K562 (cell line): ENCODE measurements around the gene NDOR1. TPM values are rescaled to one million over a fixed set of nuclear protein-coding genes. Genes with fewer than 3 reads are reported as not detected.

Source experiments
- DMBX1 ChIP-seq: fragments of 250-450 bp; sonication (Bioruptor Pico); IDR thresholded peaks from 2 replicates; pipeline ENCODE4 v1.8.0; 2022; ENCODE audit warnings: inconsistent platforms, mild to moderate bottlenecking, moderate library complexity, borderline replicate concordance
- EP300 ChIP-seq: IDR thresholded peaks from 2 replicates; pipeline ENCODE4 v1.6.1; 2012; ENCODE audit warnings: low read length, improper control_type of control experiment
- ERF ChIP-seq: fragments of 450-650 bp; formaldehyde crosslinking; IDR thresholded peaks from 2 replicates; pipeline ENCODE4 v1.4.0; 2020; ENCODE audit warnings: mild to moderate bottlenecking, mixed read lengths
- FIP1L1 ChIP-seq: fragments of 200-400 bp; formaldehyde crosslinking; IDR thresholded peaks from 2 replicates; pipeline ENCODE4 v1.6.1; 2018; ENCODE audit warnings: mild to moderate bottlenecking, low read depth, low read length; ENCODE audit not compliant: poor library complexity, severe bottlenecking
- HBP1 ChIP-seq: fragments of 450-650 bp; formaldehyde crosslinking; IDR thresholded peaks from 2 replicates; pipeline ENCODE4 v1.4.0; 2022; ENCODE audit warnings: missing genetic modification characterization
- MBD2 ChIP-seq: sonication (generic); IDR thresholded peaks from 2 replicates; pipeline ENCODE4 v1.6.1; 2016; ENCODE audit warnings: low read depth, borderline replicate concordance
- PCBP1 ChIP-seq: fragments of 200-400 bp; formaldehyde crosslinking; IDR thresholded peaks from 2 replicates; pipeline ENCODE4 v1.6.1; 2018; ENCODE audit warnings: mild to moderate bottlenecking, low read depth, low read length; ENCODE audit not compliant: poor library complexity, severe bottlenecking
- PML ChIP-seq: IDR thresholded peaks from 2 replicates; pipeline ENCODE4 v1.6.1; 2012; ENCODE audit warnings: low read length, inconsistent platforms
- POU5F1 ChIP-seq: fragments of 150-350 bp; IDR thresholded peaks from 2 replicates; pipeline ENCODE4 v1.6.1; 2014; ENCODE audit warnings: borderline replicate concordance, low read length, low read depth, mild to moderate bottlenecking; ENCODE audit not compliant: partially characterized antibody
- SNIP1 ChIP-seq: fragments of 450-650 bp; IDR thresholded peaks from 2 replicates; pipeline ENCODE4 v1.7.1; 2017; ENCODE audit warnings: low read depth, mild to moderate bottlenecking
- TCF3 ChIP-seq: sonication (generic); formaldehyde crosslinking; IDR thresholded peaks from 2 replicates; pipeline ENCODE4 v1.4.0; 2020; ENCODE audit warnings: mild to moderate bottlenecking, missing genetic modification reagents
- TGIF2 ChIP-seq: sonication (generic); formaldehyde crosslinking; IDR thresholded peaks from 2 replicates; pipeline ENCODE4 v1.8.1; 2022; ENCODE audit warnings: mild to moderate bottlenecking, missing genetic modification reagents, moderate library complexity
- YBX1 ChIP-seq: fragments of 450-650 bp; IDR thresholded peaks from 2 replicates; pipeline ENCODE4 v1.7.1; 2016; ENCODE audit warnings: mild to moderate bottlenecking
- ZKSCAN1 ChIP-seq: fragments of 150-350 bp; IDR thresholded peaks from 2 replicates; pipeline ENCODE4 v1.6.1; 2016; ENCODE audit warnings: low read depth, low read length
- ZNF407 ChIP-seq: fragments of 450-650 bp; IDR thresholded peaks from 2 replicates; pipeline ENCODE4 v1.6.1; 2016; ENCODE audit warnings: low read depth
- ZNF644 ChIP-seq: fragments of 200-800 bp; sonication (Bioruptor generic); IDR thresholded peaks from 2 replicates; pipeline ENCODE4 v1.6.1; 2016; ENCODE audit warnings: low read depth, missing genetic modification characterization, missing compliant biosample characterization
- ZNF696 ChIP-seq: fragments of 250-450 bp; sonication (Bioruptor Pico); conservative IDR thresholded peaks from 2 replicates; pipeline ENCODE4 v1.4.0; 2020; ENCODE audit warnings: mild to moderate bottlenecking, moderate library complexity
- polyA plus RNA-seq, 8 experiments: library from polyadenylated mRNA; depleted of rRNA in 4 of 8; stranded (reverse) in 5 of 8; unstranded in 3 of 8; fragments of >200 nt; fragmentation: Nextera tagmentation in 2 of 8; fragmentation: Illumina TruSeq in 1 of 8; extraction: Ambion mirVana in 2 of 8; extraction: Trizol in 1 of 8; gene quantifications; 2 replicates each; pipeline versions ENCODE4 v1.2.1 to v1.2.3, GENCODE V29; 2011 to 2014; ENCODE audit warnings: inconsistent platforms in 1 of 8, missing spikeins in 1 of 8
- total RNA-seq, 7 experiments: library from RNA; depleted of rRNA in 6 of 7; stranded (reverse); fragments of >200 nt in 6 of 7; fragmentation: Illumina TruSeq in 2 of 7; extraction: Trizol in 2 of 7; gene quantifications; 2 replicates each; pipeline versions ENCODE4 v1.2.1 to v1.2.3, GENCODE V29; 2011 to 2021; ENCODE audit warnings: low replicate concordance in 1 of 7
- TF ChIP-seq, protein P1 (sequence below): fragments of 450-650 bp; IDR thresholded peaks from 2 replicates; pipeline ENCODE4 v1.6.1; 2017; ENCODE audit warnings: mild to moderate bottlenecking, moderate library complexity

The NDOR1 gene
- total and polyA plus RNA-seq, 9 of the 15 experiments (the other 6 are each of a cell fraction or from before 2014, with no cell fraction given), result 0.06 to 36.9 (median 6.9) TPM

DNA sequence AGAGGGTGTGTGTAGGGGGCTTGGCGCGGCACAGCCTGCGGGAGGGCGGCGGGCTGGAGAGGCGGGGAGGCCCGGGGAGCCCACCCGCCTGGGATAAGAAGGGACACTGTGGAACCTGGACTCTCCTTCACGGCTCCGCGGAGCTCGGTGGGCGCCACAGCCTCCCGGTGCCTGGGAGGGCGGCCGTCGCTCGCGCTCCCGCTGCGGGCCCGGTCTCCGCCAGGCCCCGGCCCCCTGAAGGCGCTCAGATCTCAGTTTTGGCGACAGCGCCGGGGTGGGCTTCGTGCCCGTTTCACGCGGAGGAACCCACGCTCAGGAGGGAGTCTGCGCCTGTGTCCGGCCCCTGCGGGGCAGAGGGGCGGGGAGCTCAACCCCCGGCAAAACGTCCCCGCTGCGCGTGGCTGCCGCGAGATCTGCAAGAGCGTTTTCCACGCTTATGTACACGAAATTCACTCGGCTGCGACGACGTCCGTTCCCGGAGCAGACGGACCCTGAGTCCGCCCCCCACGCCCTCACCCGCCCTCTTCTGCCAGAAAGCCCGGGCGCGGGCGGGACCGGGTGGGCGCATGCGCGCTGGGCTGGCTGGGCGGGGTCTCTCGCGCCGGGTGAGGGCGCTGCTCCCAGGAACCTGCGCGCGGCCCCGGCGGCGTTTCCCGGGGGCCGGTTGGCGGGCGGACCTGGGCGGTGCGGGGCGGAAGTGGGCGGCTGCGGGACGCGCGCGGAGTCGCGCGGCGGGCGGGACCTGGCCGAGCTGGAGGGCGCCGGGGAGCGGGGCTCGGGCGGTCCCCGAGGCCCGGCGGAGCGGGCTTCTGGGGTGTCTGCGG lies 49.3 kb downstream of the NDOR1 start, which contains the start of gene NELFB (continued):
- TF ChIP-seq ZNF407 (no peak), POU5F1 (no peak), TGIF2 (CRISPR knock-in tag) (no peak), EP300 (no peak), YBX1 (no peak), FIP1L1 (peak; percentile 86), ZKSCAN1 (0 out of 2 replicates have a peak, but pooled peaks have one; percentile 17), ZNF644 (tag) (no peak), HBP1 (no peak), PCBP1 (peak; percentile 84), TCF3 (CRISPR knock-in tag) (no peak), ERF (no peak), PML (peak; percentile 48; the same call in 1 of the 2 replicates), SNIP1 (no peak), DMBX1 (CRISPR knock-in tag) (no peak), ZNF696 (no peak), MBD2 (peak; percentile 69; the same call in 1 of the 2 replicates)
- TF ChIP-seq, protein P1, sequence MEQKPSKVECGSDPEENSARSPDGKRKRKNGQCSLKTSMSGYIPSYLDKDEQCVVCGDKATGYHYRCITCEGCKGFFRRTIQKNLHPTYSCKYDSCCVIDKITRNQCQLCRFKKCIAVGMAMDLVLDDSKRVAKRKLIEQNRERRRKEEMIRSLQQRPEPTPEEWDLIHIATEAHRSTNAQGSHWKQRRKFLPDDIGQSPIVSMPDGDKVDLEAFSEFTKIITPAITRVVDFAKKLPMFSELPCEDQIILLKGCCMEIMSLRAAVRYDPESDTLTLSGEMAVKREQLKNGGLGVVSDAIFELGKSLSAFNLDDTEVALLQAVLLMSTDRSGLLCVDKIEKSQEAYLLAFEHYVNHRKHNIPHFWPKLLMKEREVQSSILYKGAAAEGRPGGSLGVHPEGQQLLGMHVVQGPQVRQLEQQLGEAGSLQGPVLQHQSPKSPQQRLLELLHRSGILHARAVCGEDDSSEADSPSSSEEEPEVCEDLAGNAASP, result no peak
